ENCODE measurements around the gene LZIC.
A peak's percentile ranks its signal among the peaks of the same experiment; 100 is the strongest.

Gene LZIC

GRCh38 chr1:9884805-9885204 lies 58.4 kb downstream of the LZIC start:
- Histone ChIP-seq H3K4me2 (no peak overlapping the region), H3K27ac (no peak overlapping the region), H3K9me3 (replicated peaks in 1 of 11) (no peaks in the 10 kb centered on the region), H3K36me3 (peaks cover 0 to 14% (median 0%) of the 10 kb centered on the region in 11 experiments; a peak in 5 of 22 replicates), H3K9ac (no peak overlapping the region), H4K20me1 (peaks cover 9 to 63% (median 33%) of the 10 kb centered on the region in 11 experiments; a peak in 18 of 22 replicates), H3K4me1 (peaks cover 13 to 39% (median 33%) of the 10 kb centered on the region in 10 experiments), H3K27me3 (peaks cover 0 to 12% (median 0%) of the 10 kb centered on the region in 11 experiments; a peak in 6 of 22 replicates), H3K4me3 (no peak overlapping the region)
- TF ChIP-seq Cebpa-rat (IDR thresholded peaks at IDR 0.05), result no peak

- Histone ChIP-seq H3K27ac (no peak overlapping the region), H3K27me3 (peaks cover 0 to 19% (median 7%) of the 10 kb centered on the region in 11 experiments; a peak in 8 of 22 replicates), H4K20me1 (peaks cover 3 to 63% (median 33%) of the 10 kb centered on the region in 11 experiments; a peak in 18 of 22 replicates), H3K9ac (no peak overlapping the region), H3K36me3 (peaks cover 0 to 14% (median 0%) of the 10 kb centered on the region in 11 experiments; a peak in 5 of 22 replicates), H3K9me3 (replicated peaks in 1 of 11) (no peaks in the 10 kb centered on the region), H3K4me2 (no peak overlapping the region), H3K4me1 (peaks cover 3 to 29% (median 24%) of the 10 kb centered on the region in 10 experiments; a peak in 19 of 20 replicates), H3K4me3 (no peak overlapping the region)
- no peak for TF ChIP-seq Cebpa-rat (IDR thresholded peaks at IDR 0.05)
Observed at GRCh38 chr1:9883585-9884449, 59.4 kb downstream of the LZIC start.

GRCh38 chr1:9882945-9883303 lies 60.3 kb downstream of the LZIC start:
- Histone ChIP-seq H3K4me3 (no peak overlapping the region), H3K4me2 (peak overlapping the region in 9 of 11 experiments; percentile 26 to 66 (median 56); a peak in 14 of 22 replicates), H3K27me3 (peaks cover 0 to 19% (median 7%) of the 10 kb centered on the region in 11 experiments; a peak in 8 of 22 replicates), H3K36me3 (peaks cover 0 to 14% (median 0%) of the 10 kb centered on the region in 11 experiments; a peak in 5 of 22 replicates), H3K27ac (no peak overlapping the region), H3K4me1 (peaks cover 0 to 25% (median 20%) of the 10 kb centered on the region in 10 experiments; a peak in 16 of 20 replicates), H3K9me3 (replicated peaks in 1 of 11) (no peaks in the 10 kb centered on the region), H3K9ac (no peak overlapping the region), H4K20me1 (peaks cover 0 to 69% (median 33%) of the 10 kb centered on the region in 11 experiments; a peak in 18 of 22 replicates)
- no peak for TF ChIP-seq Cebpa-rat (IDR thresholded peaks at IDR 0.05)

GRCh38 chr1:9882296-9882944 lies 60.8 kb downstream of the LZIC start:
- H3K4me2 ChIP-seq, result peak overlapping the region in 10 of 11 experiments; percentile 18 to 66 (median 54); a peak in 19 of 22 replicates
- H3K9ac ChIP-seq, result no peak overlapping the region
- peaks cover 0 to 14% (median 0%) of the 10 kb centered on the region in 11 experiments; a peak in 5 of 22 replicates for H3K36me3 ChIP-seq
- no peaks in the 10 kb centered on the region for H3K9me3 ChIP-seq (replicated peaks in 1 of 11)
- peaks cover 0 to 25% (median 20%) of the 10 kb centered on the region in 10 experiments; a peak in 16 of 20 replicates for H3K4me1 ChIP-seq
- TF ChIP-seq Cebpa-rat (IDR thresholded peaks at IDR 0.05), result no peak
- peaks cover 0 to 73% (median 33%) of the 10 kb centered on the region in 11 experiments; a peak in 18 of 22 replicates for H4K20me1 ChIP-seq
- H3K27ac ChIP-seq, result no peak overlapping the region
- peaks cover 0 to 19% (median 7%) of the 10 kb centered on the region in 11 experiments; a peak in 8 of 22 replicates for H3K27me3 ChIP-seq
- H3K4me3 ChIP-seq, result no peak overlapping the region

- no peak overlapping the region for H3K9ac ChIP-seq
- H3K9me3 ChIP-seq (replicated peaks in 1 of 11), result no peaks in the 10 kb centered on the region
- H3K4me2 ChIP-seq, result peak overlapping the region in 9 of 11 experiments; percentile 26 to 66 (median 56); a peak in 15 of 22 replicates
- peaks cover 0 to 10% (median 0%) of the 10 kb centered on the region in 11 experiments; a peak in 5 of 22 replicates for H3K36me3 ChIP-seq
- peaks cover 0 to 69% (median 32%) of the 10 kb centered on the region in 11 experiments; a peak in 18 of 22 replicates for H4K20me1 ChIP-seq
- H3K4me3 ChIP-seq, result no peak overlapping the region
- H3K27ac ChIP-seq, result no peak overlapping the region
- H3K4me1 ChIP-seq, result peaks cover 0 to 25% (median 20%) of the 10 kb centered on the region in 10 experiments; a peak in 16 of 20 replicates
- TF ChIP-seq Cebpa-rat (IDR thresholded peaks at IDR 0.05), result no peak
- H3K27me3 ChIP-seq, result peaks cover 0 to 19% (median 7%) of the 10 kb centered on the region in 11 experiments; a peak in 8 of 22 replicates
Observed at GRCh38 chr1:9881838-9882249, 61.3 kb downstream of the LZIC start.
